ENCODE measurements around the gene SPN.
"Not testable (repeated sequence)": the region's sequence is repeated elsewhere in the genome, so short reads cannot be mapped to it uniquely, and the experiment has no call there.

Gene SPN, protein sequence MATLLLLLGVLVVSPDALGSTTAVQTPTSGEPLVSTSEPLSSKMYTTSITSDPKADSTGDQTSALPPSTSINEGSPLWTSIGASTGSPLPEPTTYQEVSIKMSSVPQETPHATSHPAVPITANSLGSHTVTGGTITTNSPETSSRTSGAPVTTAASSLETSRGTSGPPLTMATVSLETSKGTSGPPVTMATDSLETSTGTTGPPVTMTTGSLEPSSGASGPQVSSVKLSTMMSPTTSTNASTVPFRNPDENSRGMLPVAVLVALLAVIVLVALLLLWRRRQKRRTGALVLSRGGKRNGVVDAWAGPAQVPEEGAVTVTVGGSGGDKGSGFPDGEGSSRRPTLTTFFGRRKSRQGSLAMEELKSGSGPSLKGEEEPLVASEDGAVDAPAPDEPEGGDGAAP

DNA sequence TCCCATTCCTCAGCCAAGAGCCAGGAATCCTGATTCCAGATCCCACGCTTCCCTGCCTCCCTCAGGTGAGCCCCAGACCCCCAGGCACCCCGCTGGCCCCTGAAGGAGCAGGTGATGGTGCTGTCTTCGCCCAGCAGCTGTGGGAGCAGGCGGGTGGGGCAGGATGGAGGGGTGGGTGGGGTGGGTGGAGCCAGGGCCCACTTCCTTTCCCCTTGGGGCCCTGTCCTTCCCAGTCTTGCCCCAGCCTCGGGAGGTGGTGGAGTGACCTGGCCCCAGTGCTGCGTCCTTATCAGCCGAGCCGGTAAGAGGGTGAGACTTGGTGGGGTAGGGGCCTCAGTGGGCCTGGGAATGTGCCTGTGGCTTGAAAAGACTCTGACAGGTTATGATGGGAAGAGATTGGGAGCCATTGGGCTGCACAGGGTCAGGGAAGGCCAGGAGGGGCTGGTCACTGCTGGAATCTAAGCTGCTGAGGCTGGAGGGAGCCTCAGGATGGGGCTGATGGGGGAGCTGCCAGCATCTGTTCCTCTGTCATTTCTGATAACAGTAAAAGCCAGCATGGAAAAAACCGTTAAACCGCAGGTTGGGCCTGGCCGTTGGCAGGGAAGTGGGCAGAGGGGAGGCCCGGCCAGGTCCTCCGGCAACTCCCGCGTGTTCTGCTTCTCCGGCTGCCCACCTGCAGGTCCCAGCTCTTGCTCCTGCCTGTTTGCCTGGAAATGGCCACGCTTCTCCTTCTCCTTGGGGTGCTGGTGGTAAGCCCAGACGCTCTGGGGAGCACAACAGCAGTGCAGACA, at the start of gene SPN:
TSS of gene SPN (plus strand) at position 232 of the 791 bp plus-strand sequence. CDS start at position 714, 482 bp downstream.
- TF ChIP-seq, protein P1, sequence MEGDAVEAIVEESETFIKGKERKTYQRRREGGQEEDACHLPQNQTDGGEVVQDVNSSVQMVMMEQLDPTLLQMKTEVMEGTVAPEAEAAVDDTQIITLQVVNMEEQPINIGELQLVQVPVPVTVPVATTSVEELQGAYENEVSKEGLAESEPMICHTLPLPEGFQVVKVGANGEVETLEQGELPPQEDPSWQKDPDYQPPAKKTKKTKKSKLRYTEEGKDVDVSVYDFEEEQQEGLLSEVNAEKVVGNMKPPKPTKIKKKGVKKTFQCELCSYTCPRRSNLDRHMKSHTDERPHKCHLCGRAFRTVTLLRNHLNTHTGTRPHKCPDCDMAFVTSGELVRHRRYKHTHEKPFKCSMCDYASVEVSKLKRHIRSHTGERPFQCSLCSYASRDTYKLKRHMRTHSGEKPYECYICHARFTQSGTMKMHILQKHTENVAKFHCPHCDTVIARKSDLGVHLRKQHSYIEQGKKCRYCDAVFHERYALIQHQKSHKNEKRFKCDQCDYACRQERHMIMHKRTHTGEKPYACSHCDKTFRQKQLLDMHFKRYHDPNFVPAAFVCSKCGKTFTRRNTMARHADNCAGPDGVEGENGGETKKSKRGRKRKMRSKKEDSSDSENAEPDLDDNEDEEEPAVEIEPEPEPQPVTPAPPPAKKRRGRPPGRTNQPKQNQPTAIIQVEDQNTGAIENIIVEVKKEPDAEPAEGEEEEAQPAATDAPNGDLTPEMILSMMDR (IDR thresholded peaks at IDR 0.05; ENCODE audit: low read depth, low read length, missing control alignments): no peak
- Histone ChIP-seq H3K27ac (no peak within 1 kb of the TSS), H3K27me3 (replicated peaks) (no peaks in the 10 kb centered on the region), H3K36me3 (replicated peaks) (no peaks in the 10 kb centered on the region), H3K4me3 (ENCODE audit: low read depth, low read length) (no peak within 1 kb of the TSS)
- no peak for DNase-seq
- in situ Hi-C loops (cut with HindIII; ENCODE audit: low pct_ligation_motif_present, low sequenced_read_pairs): no loop called here

DNA sequence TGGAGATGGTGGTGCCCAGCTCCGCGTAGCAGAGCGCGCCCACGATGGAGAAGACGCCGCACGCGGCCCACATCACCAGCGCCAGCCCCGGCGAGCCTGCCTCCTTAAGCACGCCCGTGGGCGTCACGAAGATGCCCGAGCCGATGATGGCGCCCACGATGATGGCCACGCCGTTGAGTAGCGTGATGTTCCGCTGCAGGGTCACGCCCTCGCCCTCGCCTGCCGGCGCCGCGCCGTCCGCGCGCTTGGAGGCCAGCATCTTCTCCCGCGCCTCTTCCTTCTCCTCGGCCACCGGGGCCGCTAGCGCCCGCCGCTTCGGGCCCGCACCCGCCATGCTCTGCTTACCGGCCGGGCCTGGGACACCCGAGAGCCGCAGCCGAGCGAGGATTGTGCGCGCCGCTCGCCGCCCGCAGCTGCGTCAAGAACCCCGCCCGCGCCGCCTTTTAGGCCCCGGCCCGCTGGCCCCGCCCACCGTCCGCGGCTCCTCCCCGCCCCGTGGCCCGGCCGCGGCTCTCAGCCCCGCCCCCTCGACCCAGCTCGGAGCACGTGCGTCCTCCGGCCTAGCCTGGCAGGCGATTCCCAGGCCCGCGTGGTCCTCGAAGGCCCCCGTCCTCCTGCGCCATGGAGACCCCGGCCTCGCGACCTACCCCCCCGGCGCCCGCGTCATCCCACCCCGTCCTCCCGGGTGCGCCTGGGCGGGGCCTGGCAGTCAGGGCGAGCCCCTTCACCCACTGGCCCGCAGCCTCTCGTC, 49.6 kb upstream of the SPN start:
- H3K27me3 ChIP-seq (replicated peaks); H3K36me3 ChIP-seq (replicated peaks); in situ Hi-C loops (cut with HindIII; ENCODE audit: low pct_ligation_motif_present, low sequenced_read_pairs): not testable (repeated sequence)
- peak overlapping the region; percentile 86 for H3K27ac ChIP-seq
- H3K4me3 ChIP-seq (ENCODE audit: low read depth, low read length): peak overlapping the region; percentile 77
- DNase-seq: peak; percentile 70

DNA sequence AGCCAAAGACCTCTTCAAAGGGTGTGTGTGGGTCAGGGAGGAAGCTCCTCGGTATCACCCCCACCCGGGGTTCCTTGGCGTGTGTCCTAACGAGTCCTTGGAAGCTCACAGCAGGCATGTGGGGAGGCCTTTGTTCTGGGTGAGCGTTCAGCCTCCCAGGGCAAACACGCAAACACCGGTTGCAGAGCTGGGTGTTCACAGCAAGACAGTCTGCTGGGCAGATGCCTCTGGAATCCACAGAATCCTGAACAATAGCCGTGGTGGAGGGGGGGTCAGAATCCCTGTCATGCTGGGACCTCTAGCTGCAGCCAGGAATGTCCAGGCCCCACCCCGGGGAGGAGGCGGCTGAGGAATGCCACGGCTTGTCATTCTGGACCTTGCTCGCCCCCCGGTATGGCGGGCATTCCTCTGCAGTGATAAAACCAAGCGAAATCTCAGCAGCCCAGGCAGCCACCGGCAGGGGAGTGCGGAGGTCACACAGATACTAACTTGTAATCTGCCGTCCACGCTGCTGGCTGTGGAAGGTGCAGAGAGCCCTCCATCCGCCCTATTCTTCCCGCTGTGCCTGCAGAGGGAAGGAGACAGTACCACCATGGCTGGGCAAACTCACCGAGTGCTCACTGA, 48.2 kb upstream of the SPN start:
- H3K4me3 ChIP-seq (ENCODE audit: low read depth, low read length); H3K27ac ChIP-seq; H3K27me3 ChIP-seq (replicated peaks); H3K36me3 ChIP-seq (replicated peaks); in situ Hi-C loops (cut with HindIII; ENCODE audit: low pct_ligation_motif_present, low sequenced_read_pairs): not testable (repeated sequence)
- peak; percentile 56 for DNase-seq

DNA sequence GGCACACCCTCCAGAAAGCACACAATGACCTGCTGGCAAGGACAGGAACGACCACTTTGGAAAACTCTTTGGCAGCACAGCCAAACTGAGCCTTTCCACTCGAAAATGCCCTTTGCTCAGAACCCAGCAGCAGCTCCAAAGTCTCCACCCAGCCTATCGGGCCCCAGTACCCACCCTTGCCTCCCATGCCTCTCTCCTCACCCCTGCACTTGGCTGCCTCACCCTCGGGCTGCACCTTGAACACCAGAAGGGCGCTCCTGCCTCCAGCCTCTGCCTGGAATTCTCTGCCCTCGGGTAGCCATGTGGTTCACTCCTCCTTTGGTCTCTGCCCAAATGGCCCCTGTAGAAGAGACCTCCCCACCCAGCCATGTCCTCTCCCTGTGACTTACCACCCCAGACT, 46.9 kb upstream of the SPN start:
- H3K27me3 ChIP-seq (replicated peaks); H3K36me3 ChIP-seq (replicated peaks); H3K27ac ChIP-seq; H3K4me3 ChIP-seq (ENCODE audit: low read depth, low read length); in situ Hi-C loops (cut with HindIII; ENCODE audit: low pct_ligation_motif_present, low sequenced_read_pairs); DNase-seq: not testable (repeated sequence)

- H3K27me3 ChIP-seq (replicated peaks); DNase-seq; H3K27ac ChIP-seq; H3K4me3 ChIP-seq (ENCODE audit: low read depth, low read length); in situ Hi-C loops (cut with HindIII; ENCODE audit: low pct_ligation_motif_present, low sequenced_read_pairs); H3K36me3 ChIP-seq (replicated peaks): not testable (repeated sequence)
- TF ChIP-seq, protein P1 (IDR thresholded peaks at IDR 0.05; ENCODE audit: low read depth, low read length, missing control alignments): peak; percentile 22
Measured at GRCh38 chr16:29620591-29620990, 42.5 kb upstream of the SPN start.

DNA sequence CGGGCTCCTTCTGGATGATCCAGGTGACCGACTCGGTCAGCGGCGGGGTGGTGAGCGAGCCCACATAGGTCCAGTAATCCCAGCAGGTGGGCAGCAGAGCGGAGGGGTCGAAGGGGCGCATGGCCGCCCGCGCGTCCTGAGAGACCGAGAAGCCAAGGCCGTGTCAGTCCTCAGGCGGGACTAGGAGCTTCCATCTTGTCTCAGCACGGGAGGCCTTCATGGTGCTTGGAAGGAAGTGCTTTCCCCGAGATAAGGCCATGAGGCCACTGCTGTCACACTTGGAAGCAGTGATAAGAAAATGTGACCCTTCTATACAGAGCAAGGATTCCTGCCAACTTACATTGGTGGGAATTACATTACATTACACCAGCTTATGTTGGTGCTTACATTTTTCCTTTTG, 40.3 kb upstream of the SPN start:
- H3K27ac ChIP-seq; H3K27me3 ChIP-seq (replicated peaks); H3K36me3 ChIP-seq (replicated peaks); DNase-seq; in situ Hi-C loops (cut with HindIII; ENCODE audit: low pct_ligation_motif_present, low sequenced_read_pairs); H3K4me3 ChIP-seq (ENCODE audit: low read depth, low read length): not testable (repeated sequence)

DNA sequence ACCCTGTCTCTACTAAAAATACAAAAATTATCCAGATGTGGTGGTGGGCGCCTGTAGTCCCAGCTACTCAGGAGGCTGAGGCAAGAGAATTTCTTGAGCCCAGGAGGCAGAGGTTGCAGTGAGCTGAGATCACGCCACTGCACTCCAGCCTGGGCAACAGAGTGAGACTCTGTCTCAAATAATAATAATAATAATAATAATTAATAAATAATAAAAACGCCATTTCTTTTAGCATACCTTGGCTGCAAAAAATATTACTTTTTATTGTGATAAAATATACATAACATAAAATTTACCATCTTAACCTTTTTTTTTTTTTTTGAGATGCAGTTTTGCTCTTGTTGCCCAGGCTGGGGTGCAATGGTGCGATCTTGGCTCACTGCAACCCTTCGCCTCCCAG, 39.8 kb upstream of the SPN start:
- DNase-seq; H3K36me3 ChIP-seq (replicated peaks); H3K4me3 ChIP-seq (ENCODE audit: low read depth, low read length); in situ Hi-C loops (cut with HindIII; ENCODE audit: low pct_ligation_motif_present, low sequenced_read_pairs); H3K27ac ChIP-seq; H3K27me3 ChIP-seq (replicated peaks): not testable (repeated sequence)

- H3K27me3 ChIP-seq (replicated peaks); H3K36me3 ChIP-seq (replicated peaks); H3K27ac ChIP-seq; H3K4me3 ChIP-seq (ENCODE audit: low read depth, low read length); in situ Hi-C loops (cut with HindIII; ENCODE audit: low pct_ligation_motif_present, low sequenced_read_pairs); DNase-seq: not testable (repeated sequence)
Measured at GRCh38 chr16:29625114-29625513, 37.9 kb upstream of the SPN start.

- H3K4me3 ChIP-seq (ENCODE audit: low read depth, low read length); H3K27ac ChIP-seq; H3K27me3 ChIP-seq (replicated peaks); in situ Hi-C loops (cut with HindIII; ENCODE audit: low pct_ligation_motif_present, low sequenced_read_pairs); H3K36me3 ChIP-seq (replicated peaks); DNase-seq: not testable (repeated sequence)
Measured at GRCh38 chr16:29626778-29627331, 36.2 kb upstream of the SPN start.

DNA sequence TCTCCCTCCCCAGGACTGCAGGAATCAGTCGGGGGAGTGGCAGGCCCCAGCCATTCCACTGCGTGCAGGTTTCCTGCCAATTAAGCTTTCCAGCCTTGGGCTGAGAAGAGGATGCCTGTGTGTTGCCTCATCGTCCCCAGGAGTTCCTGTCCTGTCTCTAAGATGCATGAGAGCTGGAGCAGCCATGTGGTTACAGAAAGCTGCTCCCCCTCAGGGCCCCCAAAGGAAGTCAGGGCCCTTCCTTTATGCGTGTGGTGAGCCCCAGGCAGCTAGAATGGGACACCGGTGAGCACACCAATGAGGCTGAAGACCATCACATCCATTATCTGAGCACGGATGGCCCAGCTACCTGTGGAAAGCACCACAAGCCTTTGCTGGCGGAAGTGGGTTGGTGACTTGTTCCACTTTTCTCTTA, 35.4 kb upstream of the SPN start:
- H3K27ac ChIP-seq; in situ Hi-C loops (cut with HindIII; ENCODE audit: low pct_ligation_motif_present, low sequenced_read_pairs); H3K36me3 ChIP-seq (replicated peaks); H3K27me3 ChIP-seq (replicated peaks); H3K4me3 ChIP-seq (ENCODE audit: low read depth, low read length); DNase-seq: not testable (repeated sequence)

DNA sequence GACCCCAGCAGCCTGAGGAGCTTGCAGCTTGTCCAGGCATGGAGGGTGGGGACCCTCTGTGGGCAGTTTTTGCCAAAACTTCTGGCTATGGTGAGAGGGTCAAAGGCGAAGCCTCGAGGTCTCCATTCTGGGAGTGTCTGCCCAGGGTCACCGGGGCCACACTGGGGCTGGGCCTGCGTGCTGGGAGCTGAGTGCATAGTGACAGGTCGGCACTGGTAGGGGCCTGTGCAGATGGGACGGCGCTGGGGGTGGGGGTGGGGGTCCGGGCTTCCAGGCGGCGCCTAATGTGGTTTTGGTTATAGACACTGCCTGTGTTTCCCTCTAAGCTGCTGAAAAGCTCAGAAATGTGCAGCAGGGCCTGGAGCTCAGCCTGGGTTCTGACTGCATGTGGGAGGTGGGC, 34.3 kb upstream of the SPN start:
- H3K4me3 ChIP-seq (ENCODE audit: low read depth, low read length); in situ Hi-C loops (cut with HindIII; ENCODE audit: low pct_ligation_motif_present, low sequenced_read_pairs); H3K36me3 ChIP-seq (replicated peaks); H3K27ac ChIP-seq; H3K27me3 ChIP-seq (replicated peaks); DNase-seq: not testable (repeated sequence)

All from brain microvascular endothelial cell (primary cell).